Fibroblast of lung (primary cell): ENCODE data around the gene GABRP. TPM values are rescaled to one million over a fixed set of nuclear protein-coding genes. Genes with fewer than 3 reads are reported as not detected.
"Not testable (repeated sequence)": the region's sequence is repeated elsewhere in the genome, so short reads cannot be mapped to it uniquely, and the experiment has no call there.

Source experiments
- DNase-seq, 2 donors: peaks; one replicate each; pipeline versions ENCODE4 v3.0.0 to v3.0.0-alpha.2; 2010; ENCODE audit warnings: low read depth in 2 of 2
- H2AFZ ChIP-seq: 2 replicates; pipeline ENCODE4 v1.5.1; 2012; ENCODE audit warnings: low read length, control low read depth, inconsistent platforms
- H3K27ac ChIP-seq: 2 replicates; pipeline ENCODE4 v1.5.1; 2011; ENCODE audit warnings: low read length, control low read depth; ENCODE audit not compliant: insufficient read depth
- H3K27me3 ChIP-seq: 2 replicates; pipeline ENCODE4 v1.5.1; 2011; ENCODE audit warnings: mild to moderate bottlenecking, low read length; ENCODE audit not compliant: control insufficient read depth, insufficient read depth
- H3K36me3 ChIP-seq: 2 replicates; pipeline ENCODE4 v1.5.1; 2011; ENCODE audit warnings: low read length; ENCODE audit not compliant: control insufficient read depth, insufficient read depth
- H3K4me1 ChIP-seq: 2 replicates; pipeline ENCODE4 v1.5.1; 2011; ENCODE audit warnings: low read length; ENCODE audit not compliant: control insufficient read depth, insufficient read depth; ENCODE audit errors: extremely low read depth
- H3K4me2 ChIP-seq: 2 replicates; pipeline ENCODE4 v1.5.1; 2011; ENCODE audit warnings: low read length, control low read depth; ENCODE audit not compliant: insufficient read depth; ENCODE audit errors: extremely low read depth
- H3K4me3 ChIP-seq, 4 experiments: fragments of 200-600 bp in 1 of 4; sonication (generic) in 1 of 4; replicated peaks in 1 of 4; 2 replicates each; pipeline ENCODE4 v1.5.1; 2011 to 2016; ENCODE audit warnings: low read length in 4 of 4, low read depth in 3 of 4, mild to moderate bottlenecking in 3 of 4, control low read depth in 2 of 4, inconsistent platforms in 1 of 4, mixed read lengths in 1 of 4; ENCODE audit not compliant: insufficient read depth in 1 of 4; ENCODE audit errors: control extremely low read depth in 1 of 4
- H3K79me2 ChIP-seq: 2 replicates; pipeline ENCODE4 v1.5.1; 2012; ENCODE audit warnings: mild to moderate bottlenecking, low read length, inconsistent platforms; ENCODE audit not compliant: control insufficient read depth, insufficient read depth
- H3K9ac ChIP-seq: 2 replicates; pipeline ENCODE4 v1.5.1; 2011; ENCODE audit warnings: mild to moderate bottlenecking, low read length, control low read depth; ENCODE audit not compliant: insufficient read depth
- H3K9me3 ChIP-seq: 2 replicates; pipeline ENCODE4 v1.5.1; 2012; ENCODE audit warnings: low read depth, low read length; ENCODE audit not compliant: control insufficient read depth, insufficient read depth
- H4K20me1 ChIP-seq: 2 replicates; pipeline ENCODE4 v1.5.1; 2011; ENCODE audit warnings: low read length; ENCODE audit not compliant: control insufficient read depth, insufficient read depth; ENCODE audit errors: extremely low read depth
- CTCF ChIP-seq, 2 donors: IDR thresholded peaks in 1 of 2; conservative IDR thresholded peaks in 1 of 2; 1 replicate in 1 of 2; 2 replicates in 1 of 2; pipeline ENCODE4 v1.5.1; 2011 to 2012; ENCODE audit warnings: low read length in 2 of 2, control low read depth in 1 of 2, inconsistent platforms in 1 of 2, low read depth in 1 of 2, mild to moderate bottlenecking in 1 of 2
- EZH2 ChIP-seq: IDR thresholded peaks from 2 replicates; pipeline ENCODE4 v1.5.1; 2012; ENCODE audit warnings: low read length, control low read depth, mild to moderate bottlenecking; ENCODE audit errors: missing control alignments
- polyA plus RNA-seq, 2 donors: library from polyadenylated mRNA; depleted of rRNA in 1 of 2; stranded (reverse) in 1 of 2; unstranded in 1 of 2; fragments of >200 nt; gene quantifications; 2 replicates each; pipeline ENCODE4 v1.2.1, GENCODE V29; 2011 to 2012; ENCODE audit warnings: missing spikeins in 1 of 2
- total RNA-seq: library from RNA; depleted of rRNA; stranded (reverse); fragments of >200 nt; gene quantifications from 2 replicates; pipeline ENCODE4 v1.2.1, GENCODE V29; 2014

GABRP gene
- total and polyA plus RNA-seq, 2 donors (not counting 1 experiment from before 2014, with no cell fraction given), result not detected

- no peak for TF ChIP-seq EZH2
- TF ChIP-seq CTCF (conservative IDR thresholded peaks at IDR 0.05 in 1 of 2, IDR thresholded peaks at IDR 0.05 in 1 of 2; ENCODE audit: low read depth in 1 of 2, low read length in 2 of 2), result no peak
- peaks cover 3% of the 10 kb centered on the region for H3K27me3 ChIP-seq
- no peak overlapping the region for H3K4me3 ChIP-seq
- no peak overlapping the region for H3K4me2 ChIP-seq
- H3K4me1 ChIP-seq, result no peaks in the 10 kb centered on the region
- H3K36me3 ChIP-seq, result no peaks in the 10 kb centered on the region
- no peak overlapping the region for H3K27ac ChIP-seq
- DNase-seq, result no peak
- no peak overlapping the region for H3K9ac ChIP-seq
- H4K20me1 ChIP-seq, result no peaks in the 10 kb centered on the region
- no peaks in the 10 kb centered on the region for H3K9me3 ChIP-seq
- H2AFZ ChIP-seq, result no peak overlapping the region
- H3K79me2 ChIP-seq, result no peaks in the 10 kb centered on the region
Observed at GRCh38 chr5:170753311-170753710, 30.2 kb upstream of the GABRP start.

GRCh38 chr5:170754508-170754907 lies 29.0 kb upstream of the GABRP start:
- not testable (repeated sequence) for H3K4me2 ChIP-seq, H3K27ac ChIP-seq, H2AFZ ChIP-seq, H3K9ac ChIP-seq, DNase-seq, H3K9me3 ChIP-seq, H3K79me2 ChIP-seq, H3K4me1 ChIP-seq, H3K36me3 ChIP-seq, H3K27me3 ChIP-seq, H3K4me3 ChIP-seq, H4K20me1 ChIP-seq

GRCh38 chr5:170755679-170756456 lies 27.7 kb upstream of the GABRP start:
- Histone ChIP-seq H3K4me2 (no peak overlapping the region), H3K9me3 (no peaks in the 10 kb centered on the region), H3K9ac (no peak overlapping the region), H3K27ac (no peak overlapping the region), H3K79me2 (no peaks in the 10 kb centered on the region), H3K4me1 (no peaks in the 10 kb centered on the region), H4K20me1 (no peaks in the 10 kb centered on the region), H3K4me3 (no peak overlapping the region), H3K36me3 (no peaks in the 10 kb centered on the region), H2AFZ (no peak overlapping the region), H3K27me3 (no peaks in the 10 kb centered on the region)
- TF ChIP-seq EZH2, result no peak
- no peak for TF ChIP-seq CTCF (conservative IDR thresholded peaks at IDR 0.05 in 1 of 2, IDR thresholded peaks at IDR 0.05 in 1 of 2; ENCODE audit: low read depth in 1 of 2, low read length in 2 of 2)
- DNase-seq, result no peak
